COLO829 (cell line): ENCODE measurements around the gene ZNG1E.
"Not testable (repeated sequence)": the region's sequence is repeated elsewhere in the genome, so short reads cannot be mapped to it uniquely, and the experiment has no call there.

ENCODE experiments used
- DNase-seq: peaks from one replicate; pipeline ENCODE4 v3.0.0; 2012; ENCODE audit warnings: low spot score

The ZNG1E gene

GRCh38 chr9:65675589-65676021 lies at the start of gene ZNG1E:
ZNG1E (plus strand) TSS chr9:65675928; CDS start chr9:65675977, 49 bp downstream.
- not testable (repeated sequence) for DNase-seq

GRCh38 chr9:65673579-65673978 lies 2.1 kb upstream of the ZNG1E start:
- DNase-seq, result not testable (repeated sequence)

GRCh38 chr9:65675018-65675417 lies 710 bp upstream of the ZNG1E start:
- DNase-seq, result not testable (repeated sequence)

- not testable (repeated sequence) for DNase-seq
Measured at GRCh38 chr9:65676389-65676788, 661 bp downstream of the ZNG1E start.

GRCh38 chr9:65678533-65678932 lies 2.8 kb downstream of the ZNG1E start:
- DNase-seq, result not testable (repeated sequence)

- DNase-seq, result not testable (repeated sequence)
Measured at GRCh38 chr9:65703550-65703949, 27.8 kb downstream of the ZNG1E start.

- not testable (repeated sequence) for DNase-seq
Measured at GRCh38 chr9:65714445-65714844, 38.7 kb downstream of the ZNG1E start.

- DNase-seq, result not testable (repeated sequence)
Measured at GRCh38 chr9:65737096-65737564, 61.4 kb downstream of the ZNG1E start, which contains the start of gene FOXD4L4. FOXD4L4 (plus strand) TSS chr9:65737146; CDS start chr9:65737146, 0 bp downstream.

GRCh38 chr9:65738133-65738532 lies 62.4 kb downstream of the ZNG1E start:
- not testable (repeated sequence) for DNase-seq
